ENCODE data around the gene SVOPL.
A peak's percentile ranks its signal among the peaks of the same experiment; 100 is the strongest.

The SVOPL gene

DNA sequence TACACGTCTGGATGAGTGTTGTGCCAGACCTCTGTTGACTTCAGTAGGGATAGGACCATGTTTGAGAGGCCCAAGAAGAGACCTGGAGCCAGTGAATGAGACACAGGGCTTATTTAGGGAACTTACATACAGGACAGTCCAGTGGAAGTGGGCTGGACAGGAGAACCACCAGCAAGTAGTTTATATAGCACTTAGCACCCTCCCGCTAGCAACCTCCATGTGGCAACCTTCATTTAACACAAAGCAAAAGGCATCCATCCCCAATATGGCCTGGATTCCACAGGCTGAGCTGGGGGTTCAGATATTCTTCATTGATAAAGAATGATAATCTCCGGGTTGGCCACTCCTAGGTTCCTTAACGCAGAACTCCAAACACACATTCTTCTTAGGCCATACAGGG is 147.4 kb downstream of the SVOPL start:
- FAIRE-seq = no peak

DNA sequence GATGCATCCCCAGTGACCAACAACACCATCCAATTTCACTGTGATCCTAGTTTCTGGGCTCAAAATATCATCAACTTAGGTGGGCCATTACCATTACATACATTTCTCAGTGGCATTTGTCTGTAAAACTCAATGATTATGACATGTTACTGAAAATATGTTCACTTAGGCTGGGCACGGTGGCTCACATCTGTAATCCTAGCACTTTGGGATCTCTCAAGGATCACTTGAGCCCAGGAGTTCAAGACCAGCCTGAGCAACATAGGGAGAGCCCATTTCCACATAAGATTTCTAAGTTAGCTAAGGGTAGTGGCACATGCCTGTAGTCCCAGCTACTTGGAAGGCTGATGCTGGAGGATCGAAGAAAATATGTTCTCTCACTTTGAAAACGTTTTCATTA is 150.1 kb downstream of the SVOPL start:
- FAIRE-seq = no peak

DNA sequence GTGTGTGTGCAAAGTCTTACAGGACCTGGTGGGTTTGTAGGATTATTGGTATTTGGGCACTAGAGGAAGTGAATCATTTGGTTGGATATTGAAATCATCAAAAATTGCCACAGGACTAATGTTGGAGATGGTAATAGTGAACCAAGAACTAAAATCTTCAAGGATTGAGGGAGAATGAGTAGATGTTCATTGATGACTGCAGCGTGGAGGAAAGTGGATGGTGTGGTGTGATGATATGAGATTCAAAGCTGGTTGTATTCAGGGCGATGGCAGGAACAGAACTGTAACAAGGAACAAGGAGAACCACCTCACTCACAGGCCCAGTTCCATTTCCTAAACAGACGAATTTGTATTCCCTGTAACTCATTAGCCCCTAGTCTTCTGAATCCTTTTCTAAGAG is 150.8 kb downstream of the SVOPL start:
- no peak for FAIRE-seq

DNA sequence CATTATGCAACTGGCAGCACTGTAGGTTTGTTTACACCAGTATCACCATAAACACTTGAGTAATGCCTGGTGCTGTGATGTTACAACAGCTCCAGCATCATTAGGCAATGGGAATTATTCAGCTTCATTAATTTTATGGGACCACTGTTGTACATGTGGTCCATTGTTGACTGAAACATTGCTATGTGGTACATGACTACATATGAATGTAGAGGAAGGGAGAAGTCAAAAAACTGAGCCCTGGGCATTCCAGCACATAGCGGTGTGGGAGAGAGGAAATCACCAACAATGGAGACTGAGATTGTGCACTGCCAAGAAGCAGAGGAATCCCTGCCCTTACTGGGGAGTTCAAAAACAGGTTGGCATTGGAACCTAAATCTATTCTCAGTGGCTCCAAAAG is 152.1 kb downstream of the SVOPL start:
- FAIRE-seq = no peak

DNA sequence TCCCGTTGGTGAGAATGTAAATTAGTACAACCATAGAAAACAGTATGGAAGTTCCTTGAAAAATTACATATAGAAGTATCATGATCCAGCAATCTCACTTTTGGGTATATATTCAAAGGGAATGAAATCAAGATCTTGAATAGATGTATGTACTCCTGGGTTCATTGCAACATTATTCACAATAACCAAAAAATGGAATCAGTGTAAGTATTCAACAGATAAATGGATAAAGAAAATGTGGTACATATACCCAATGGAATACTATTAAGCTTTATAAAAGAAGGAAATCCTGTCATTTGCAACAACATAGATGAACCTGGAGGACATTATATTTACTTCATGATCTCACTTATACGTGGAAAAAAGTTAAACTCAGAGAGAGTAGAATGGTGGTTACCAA is 154.3 kb downstream of the SVOPL start:
- FAIRE-seq = peak; percentile 21

DNA sequence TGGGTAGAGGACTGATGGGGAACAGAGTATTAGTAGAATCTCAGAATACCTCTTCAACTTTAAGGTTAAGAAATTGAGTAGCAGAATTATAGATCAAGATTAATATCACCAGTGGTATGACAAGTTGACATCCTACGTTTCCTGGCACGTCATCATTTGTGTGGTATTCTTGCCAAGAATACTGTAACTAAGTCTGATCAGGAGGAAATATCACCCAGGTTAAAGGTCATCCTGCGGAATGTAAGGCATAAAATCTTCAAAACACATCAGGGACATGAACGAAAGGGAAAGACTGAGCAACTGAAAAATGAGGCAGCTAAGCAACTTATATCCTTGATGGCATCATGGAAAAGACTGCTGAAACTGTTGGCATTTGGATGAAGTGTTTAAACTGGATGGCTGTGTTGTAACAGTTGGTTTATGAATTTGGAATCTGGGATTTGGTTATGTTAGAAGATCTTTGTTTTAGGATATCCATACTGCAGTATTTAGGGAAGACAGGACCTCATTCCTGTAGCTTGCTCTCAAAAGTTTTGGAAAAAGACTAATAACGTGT is 155.0 kb downstream of the SVOPL start:
- FAIRE-seq = no peak

DNA sequence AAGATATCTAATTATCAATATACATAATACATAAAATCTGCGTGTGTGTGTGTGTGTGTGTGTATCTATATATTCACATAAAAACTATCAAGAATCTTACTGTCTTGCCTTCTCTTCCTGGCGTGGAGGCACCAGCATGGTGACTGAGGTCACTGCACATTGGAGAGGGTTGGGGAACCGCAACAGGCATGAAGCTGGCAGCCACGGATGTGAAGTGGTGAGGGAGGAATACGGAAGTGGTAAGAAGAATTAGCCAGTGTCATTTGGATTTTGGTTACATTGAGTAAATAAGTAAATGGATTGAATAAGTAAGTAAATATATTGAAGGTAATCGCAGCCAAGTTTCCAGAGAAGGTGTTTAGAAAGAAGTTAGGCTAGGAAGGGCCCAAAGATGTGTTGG is 156.0 kb downstream of the SVOPL start:
- no peak for FAIRE-seq

Measured in A204.1 (cell line).